Measurements from ENCODE around the gene FBXO45. TPM values are rescaled to one million over a fixed set of nuclear protein-coding genes. Genes with fewer than 3 reads are reported as not detected.
A peak's percentile ranks its signal among the peaks of the same experiment; 100 is the strongest.
"Not testable (repeated sequence)": the region's sequence is repeated elsewhere in the genome, so short reads cannot be mapped to it uniquely, and the experiment has no call there.

Gene FBXO45
- total RNA-seq, 1 donor from 2014 or later: 23.0 TPM

GRCh38 chr3:196608693-196609092, 40.2 kb downstream of the FBXO45 start:
- Mint-ChIP-seq H3K27me3 (ENCODE audit: low read depth) (no peaks in the 10 kb centered on the region), H3K4me3 (ENCODE audit: low read depth) (no peak overlapping the region), H3K36me3 (ENCODE audit: low read depth) (no peaks in the 10 kb centered on the region), H3K9me3 (no peaks in the 10 kb centered on the region), H3K4me1 (ENCODE audit: low read depth) (peaks cover 32% of the 10 kb centered on the region), H3K27ac (peak overlapping the region; percentile 10)
- intact Hi-C loops (cut with micrococcal nuclease): loop anchor here (1.0 to 5.0 kb wide), 6 partner anchors 24 to 334 kb away; partner anchors contain the start of genes FBXO45, NCBP2 and WDR53
- no peak for DNase-seq (ENCODE audit: low spot score)

GRCh38 chr3:196609343-196609775, 40.9 kb downstream of the FBXO45 start:
- intact Hi-C loops (cut with micrococcal nuclease): loop anchor here (1.0 to 5.0 kb wide), 6 partner anchors 23 to 333 kb away; partner anchors contain the start of genes FBXO45, NCBP2 and WDR53
- Mint-ChIP-seq H3K36me3 (ENCODE audit: low read depth) (no peaks in the 10 kb centered on the region), H3K4me1 (ENCODE audit: low read depth) (peaks cover 34% of the 10 kb centered on the region), H3K9me3 (no peaks in the 10 kb centered on the region), H3K27me3 (ENCODE audit: low read depth) (no peaks in the 10 kb centered on the region), H3K27ac (peak overlapping the region; percentile 92), H3K4me3 (ENCODE audit: low read depth) (peak overlapping the region; percentile 62)
- peak; percentile 86 for DNase-seq (ENCODE audit: low spot score)

DNA sequence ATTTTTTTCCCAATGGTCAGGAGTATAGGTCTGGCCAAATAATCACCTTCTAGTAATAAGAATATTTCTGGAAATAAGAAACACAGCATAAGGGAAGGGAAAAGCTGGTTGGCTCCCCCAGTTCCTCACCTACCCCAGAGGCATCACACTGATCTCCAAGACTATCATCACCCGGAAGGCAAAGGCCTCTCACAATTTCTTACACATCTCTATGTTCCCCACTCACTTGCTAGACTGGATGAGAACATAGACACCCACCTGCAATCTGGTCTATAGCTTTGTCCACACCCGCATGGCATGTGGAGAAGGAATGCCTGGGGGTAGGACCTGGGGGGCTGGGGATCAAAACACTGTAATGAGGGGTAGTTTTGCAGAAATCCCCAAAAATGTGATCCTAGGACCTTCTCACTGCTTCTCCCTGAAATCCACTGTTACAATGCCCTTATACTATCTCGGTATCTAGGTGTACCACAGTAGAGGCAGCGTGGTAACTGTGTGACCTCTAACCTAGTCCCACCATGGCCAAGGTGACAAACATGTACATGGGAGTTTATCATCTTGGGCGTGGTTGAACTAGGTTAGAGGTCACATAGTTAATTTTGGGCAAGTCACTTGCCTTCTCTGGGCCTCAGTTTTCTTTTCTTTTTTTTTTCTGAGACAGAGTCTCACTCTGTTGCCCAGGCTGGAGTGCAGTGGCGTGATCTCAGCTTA, 41.5 kb downstream of the FBXO45 start:
- H3K4me1 Mint-ChIP-seq (ENCODE audit: low read depth): peaks cover 30% of the 10 kb centered on the region
- H3K9me3 Mint-ChIP-seq: no peaks in the 10 kb centered on the region
- DNase-seq (ENCODE audit: low spot score): no peak
- H3K27ac Mint-ChIP-seq: peak overlapping the region; percentile 92
- no peaks in the 10 kb centered on the region for H3K27me3 Mint-ChIP-seq (ENCODE audit: low read depth)
- intact Hi-C loops (cut with micrococcal nuclease): loop anchor here (1.0 to 5.0 kb wide), 6 partner anchors 22 to 333 kb away; partner anchors contain the start of genes FBXO45, NCBP2 and WDR53
- no peaks in the 10 kb centered on the region for H3K36me3 Mint-ChIP-seq (ENCODE audit: low read depth)
- peak overlapping the region; percentile 62 for H3K4me3 Mint-ChIP-seq (ENCODE audit: low read depth)

DNA sequence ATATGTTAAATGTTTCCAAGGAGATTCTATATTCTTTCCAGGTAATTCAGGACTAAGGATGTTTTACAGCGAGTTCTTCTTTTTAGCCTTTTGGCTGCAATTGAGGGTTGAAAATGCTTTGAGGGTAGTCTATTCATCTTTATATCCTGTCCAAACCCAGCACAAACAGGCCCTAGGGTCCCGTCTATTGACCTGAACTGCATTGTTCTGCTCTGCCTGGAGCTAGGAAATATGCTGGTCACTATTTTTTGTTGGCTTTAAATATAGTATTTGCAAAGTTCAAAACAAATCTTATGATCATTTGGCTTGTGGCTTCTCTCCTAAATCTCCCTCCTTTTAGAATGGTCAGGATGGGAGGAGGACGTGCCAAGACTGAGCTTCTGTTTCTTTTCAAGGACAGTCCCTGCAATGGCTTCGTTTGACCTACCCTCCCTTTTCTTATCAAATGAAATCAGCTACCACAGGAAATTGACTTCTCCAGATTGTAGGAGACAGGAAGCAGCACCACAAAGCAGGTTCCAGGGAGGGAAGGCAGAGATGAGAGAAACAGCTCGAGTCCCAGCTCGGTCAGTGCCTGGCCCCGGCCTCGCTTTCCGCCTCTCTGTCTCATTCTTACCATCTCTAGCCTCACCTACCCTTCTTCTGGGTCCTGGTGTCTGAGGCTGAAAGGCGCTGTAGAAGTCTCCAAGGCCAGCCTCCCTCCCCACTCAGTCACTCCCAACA, 43.5 kb downstream of the FBXO45 start:
- intact Hi-C loops (cut with micrococcal nuclease): no loop called here
- Mint-ChIP-seq H3K36me3 (ENCODE audit: low read depth) (no peaks in the 10 kb centered on the region), H3K4me3 (ENCODE audit: low read depth) (peak overlapping the region; percentile 65), H3K4me1 (ENCODE audit: low read depth) (peaks cover 34% of the 10 kb centered on the region), H3K27ac (peak overlapping the region; percentile 86), H3K9me3 (no peaks in the 10 kb centered on the region), H3K27me3 (ENCODE audit: low read depth) (no peaks in the 10 kb centered on the region)
- DNase-seq (ENCODE audit: low spot score): peak; percentile 24

DNA sequence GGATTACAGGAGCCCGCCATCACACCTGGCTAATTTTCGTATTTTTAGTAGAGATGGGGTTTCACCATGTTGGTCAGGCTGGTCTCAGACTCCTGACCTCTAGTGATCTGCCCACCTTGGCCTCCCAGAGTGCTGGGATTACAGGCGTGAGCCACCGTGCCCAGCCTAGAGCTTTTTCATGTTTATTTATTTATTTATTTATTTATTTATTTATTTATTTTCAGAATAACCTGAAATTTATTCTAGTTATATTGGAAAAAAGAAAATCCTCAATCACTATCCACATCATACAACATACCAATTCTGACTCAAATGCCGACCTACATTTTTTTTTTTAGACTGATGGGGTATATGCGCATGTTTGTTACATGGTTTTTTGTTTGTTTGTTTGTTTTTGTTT, 46.8 kb downstream of the FBXO45 start:
- H3K27ac Mint-ChIP-seq; DNase-seq (ENCODE audit: low spot score); intact Hi-C loops (cut with micrococcal nuclease); H3K27me3 Mint-ChIP-seq (ENCODE audit: low read depth); H3K9me3 Mint-ChIP-seq; H3K36me3 Mint-ChIP-seq (ENCODE audit: low read depth); H3K4me3 Mint-ChIP-seq (ENCODE audit: low read depth): not testable (repeated sequence)
- H3K4me1 Mint-ChIP-seq (ENCODE audit: low read depth): peaks cover 35% of the 10 kb centered on the region

- no peak overlapping the region for H3K4me3 Mint-ChIP-seq (ENCODE audit: low read depth)
- intact Hi-C loops (cut with micrococcal nuclease): no loop called here
- no peak overlapping the region for H3K27ac Mint-ChIP-seq
- no peaks in the 10 kb centered on the region for H3K36me3 Mint-ChIP-seq (ENCODE audit: low read depth)
- no peaks in the 10 kb centered on the region for H3K9me3 Mint-ChIP-seq
- no peaks in the 10 kb centered on the region for H3K27me3 Mint-ChIP-seq (ENCODE audit: low read depth)
- peaks cover 33% of the 10 kb centered on the region for H3K4me1 Mint-ChIP-seq (ENCODE audit: low read depth)
- no peak for DNase-seq (ENCODE audit: low spot score)
Observed at GRCh38 chr3:196617256-196617655, 48.8 kb downstream of the FBXO45 start.

GRCh38 chr3:196619223-196619622, 50.8 kb downstream of the FBXO45 start:
- H3K9me3 Mint-ChIP-seq: no peaks in the 10 kb centered on the region
- H3K27me3 Mint-ChIP-seq (ENCODE audit: low read depth): no peaks in the 10 kb centered on the region
- no peak for DNase-seq (ENCODE audit: low spot score)
- no peak overlapping the region for H3K4me3 Mint-ChIP-seq (ENCODE audit: low read depth)
- no peaks in the 10 kb centered on the region for H3K36me3 Mint-ChIP-seq (ENCODE audit: low read depth)
- intact Hi-C loops (cut with micrococcal nuclease): no loop called here
- no peak overlapping the region for H3K27ac Mint-ChIP-seq
- peaks cover 29% of the 10 kb centered on the region for H3K4me1 Mint-ChIP-seq (ENCODE audit: low read depth)

- H3K27ac Mint-ChIP-seq; H3K27me3 Mint-ChIP-seq (ENCODE audit: low read depth); intact Hi-C loops (cut with micrococcal nuclease); H3K9me3 Mint-ChIP-seq; H3K36me3 Mint-ChIP-seq (ENCODE audit: low read depth); DNase-seq (ENCODE audit: low spot score); H3K4me3 Mint-ChIP-seq (ENCODE audit: low read depth): not testable (repeated sequence)
- H3K4me1 Mint-ChIP-seq (ENCODE audit: low read depth): peaks cover 34% of the 10 kb centered on the region
Observed at GRCh38 chr3:196619627-196620026, 51.2 kb downstream of the FBXO45 start.

DNA sequence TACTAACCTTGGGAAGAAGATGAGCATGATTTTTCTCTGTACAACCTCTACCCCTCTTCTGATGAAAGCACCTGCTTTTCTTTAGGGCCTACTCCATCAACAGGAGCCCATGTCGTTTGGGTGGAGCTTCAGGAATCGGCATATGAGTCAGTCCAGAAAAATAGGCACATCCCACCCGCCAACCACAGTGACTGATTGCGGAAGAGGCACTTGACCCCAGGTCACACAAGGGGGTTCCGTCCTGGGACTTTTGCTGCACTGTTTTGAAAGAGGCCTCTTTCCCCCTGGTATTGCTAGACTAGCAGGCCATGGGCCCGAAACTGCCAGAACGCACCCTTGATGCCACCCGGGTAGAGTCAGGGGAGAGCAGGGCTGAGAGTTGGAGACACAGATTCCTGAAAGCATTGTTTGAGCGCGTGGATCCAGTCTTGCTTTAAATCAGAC, 51.7 kb downstream of the FBXO45 start:
- Mint-ChIP-seq H3K27ac (no peak overlapping the region), H3K4me3 (ENCODE audit: low read depth) (no peak overlapping the region), H3K27me3 (ENCODE audit: low read depth) (no peaks in the 10 kb centered on the region), H3K4me1 (ENCODE audit: low read depth) (peaks cover 39% of the 10 kb centered on the region), H3K36me3 (ENCODE audit: low read depth) (no peaks in the 10 kb centered on the region), H3K9me3 (no peaks in the 10 kb centered on the region)
- DNase-seq (ENCODE audit: low spot score): no peak
- intact Hi-C loops (cut with micrococcal nuclease): no loop called here

GRCh38 chr3:196620684-196621083, 52.2 kb downstream of the FBXO45 start:
- Mint-ChIP-seq H3K27me3 (ENCODE audit: low read depth) (no peaks in the 10 kb centered on the region), H3K4me1 (ENCODE audit: low read depth) (peaks cover 43% of the 10 kb centered on the region), H3K36me3 (ENCODE audit: low read depth) (no peaks in the 10 kb centered on the region), H3K27ac (no peak overlapping the region), H3K9me3 (no peaks in the 10 kb centered on the region), H3K4me3 (ENCODE audit: low read depth) (no peak overlapping the region)
- DNase-seq (ENCODE audit: low spot score): no peak
- intact Hi-C loops (cut with micrococcal nuclease): no loop called here

DNA sequence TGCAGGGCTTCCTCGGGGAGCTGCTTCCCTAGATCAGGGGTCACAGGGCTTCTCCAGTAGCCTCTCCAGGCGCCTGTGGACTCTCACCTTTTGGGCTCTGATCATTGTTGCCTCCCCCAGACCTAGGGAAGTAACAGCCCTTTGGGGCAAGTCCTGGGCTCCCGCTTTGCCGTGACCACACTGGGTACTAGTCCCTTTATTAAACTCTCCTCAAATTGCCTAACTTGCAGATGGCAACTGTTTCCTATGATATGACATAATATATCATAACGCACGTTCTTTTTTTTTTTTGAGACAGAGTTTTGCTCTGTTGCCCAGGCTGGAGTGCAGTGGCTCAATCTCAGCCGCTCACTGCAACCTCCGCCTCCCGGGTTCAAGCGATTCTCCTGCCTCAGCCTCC, 53.2 kb downstream of the FBXO45 start:
- Mint-ChIP-seq H3K27me3 (ENCODE audit: low read depth) (no peaks in the 10 kb centered on the region), H3K4me1 (ENCODE audit: low read depth) (peaks cover 44% of the 10 kb centered on the region), H3K36me3 (ENCODE audit: low read depth) (no peaks in the 10 kb centered on the region)

DNA sequence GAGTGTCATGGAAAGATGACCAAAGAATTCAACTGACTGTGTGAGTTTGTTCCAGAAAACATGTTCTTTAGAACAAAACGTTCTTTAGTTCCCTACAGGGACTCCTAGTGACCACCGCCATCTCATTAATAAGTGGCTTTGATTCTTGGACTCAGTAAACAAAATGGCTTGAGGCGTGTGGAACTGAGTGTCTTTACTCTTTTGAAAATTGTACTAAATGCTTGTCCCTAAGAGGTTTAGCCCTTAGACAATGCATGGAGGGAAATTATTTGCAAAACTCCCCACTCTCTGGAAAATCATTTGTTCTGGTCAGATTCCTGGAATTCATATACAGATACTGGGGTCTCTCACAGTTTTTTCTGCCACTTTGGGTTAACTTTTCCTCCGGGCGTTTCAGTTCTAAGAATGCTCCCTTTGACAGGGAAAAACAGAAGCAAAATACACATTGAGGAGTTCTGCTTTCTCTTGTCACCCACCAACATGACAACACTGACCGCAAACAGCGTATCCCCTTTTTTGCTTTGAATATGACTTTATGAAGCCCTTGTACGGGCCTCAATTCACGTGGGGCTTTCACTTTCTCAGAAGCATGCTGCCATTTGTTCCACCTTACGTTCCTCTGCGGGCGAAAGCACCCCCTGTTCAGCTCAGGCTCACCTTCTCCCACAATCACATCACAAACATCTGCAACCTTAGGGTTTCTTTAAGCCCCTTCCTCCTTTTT, 55.8 kb downstream of the FBXO45 start:
- Mint-ChIP-seq H3K4me1 (ENCODE audit: low read depth) (peaks cover 47% of the 10 kb centered on the region), H3K27me3 (ENCODE audit: low read depth) (no peaks in the 10 kb centered on the region)

More for the DNA sequence above, 53.2 kb downstream of the FBXO45 start:
- H3K4me3 Mint-ChIP-seq (ENCODE audit: low read depth): no peak overlapping the region
- intact Hi-C loops (cut with micrococcal nuclease): no loop called here
- no peak for DNase-seq (ENCODE audit: low spot score)
- H3K27ac Mint-ChIP-seq: no peak overlapping the region
- H3K9me3 Mint-ChIP-seq: no peaks in the 10 kb centered on the region

More for the DNA sequence above, 55.8 kb downstream of the FBXO45 start:
- Mint-ChIP-seq H3K27ac (peak overlapping the region; percentile 65), H3K9me3 (no peaks in the 10 kb centered on the region), H3K36me3 (ENCODE audit: low read depth) (no peaks in the 10 kb centered on the region), H3K4me3 (ENCODE audit: low read depth) (peak overlapping the region; percentile 41)
- peak; percentile 35 for DNase-seq (ENCODE audit: low spot score)
- intact Hi-C loops (cut with micrococcal nuclease): loop anchor here (2.0 kb wide), 1 partner anchor 17 kb away; no protein-coding TSS in a partner anchor

Data from activated T-helper 2 cell treated with anti-CD3 and anti-CD28 coated beads, Interferon-gamma antibody, Interleukin-2, Interleukin-4, amounts not matched to agents 10 μg/mL and 5 μg/mL and 100 μg/mL, durations not matched to agents 14 hours and 24 hours and 36 hours (primary cell).